DOHH2 (cell line): ENCODE measurements around the gene TICAM1.

Source experiments
- H3F3A ChIP-seq: fragments of 200-600 bp; sonication (generic), shearing (Covaris generic); 2 replicates; pipeline ENCODE4 v1.6.0; 2016; ENCODE audit warnings: antibody characterized with exemption, mild to moderate bottlenecking; ENCODE audit not compliant: control insufficient read depth, insufficient read depth
- H3K27ac ChIP-seq: fragments of 200-600 bp; sonication (generic); 2 replicates; pipeline ENCODE4 v1.5.1; 2014; ENCODE audit warnings: low read depth, mild to moderate bottlenecking, low read length, moderate library complexity
- H3K27me3 ChIP-seq: fragments of 200-600 bp; sonication (generic); 2 replicates; pipeline ENCODE4 v1.6.1; 2014; ENCODE audit warnings: mild to moderate bottlenecking, low read length, mixed read lengths; ENCODE audit not compliant: control insufficient read depth
- H3K36me3 ChIP-seq: fragments of 200-600 bp; sonication (generic); 2 replicates; pipeline ENCODE4 v1.6.1; 2014; ENCODE audit warnings: mild to moderate bottlenecking, low read length, moderate library complexity, mixed read lengths; ENCODE audit not compliant: control insufficient read depth
- H3K4me1 ChIP-seq: fragments of 200-600 bp; sonication (generic); 2 replicates; pipeline ENCODE4 v1.6.1; 2014; ENCODE audit warnings: mild to moderate bottlenecking, low read length, mixed read lengths; ENCODE audit not compliant: control insufficient read depth
- H3K4me2 ChIP-seq: fragments of 200-600 bp; sonication (generic); 2 replicates; pipeline ENCODE4 v1.6.0; 2014; ENCODE audit warnings: mild to moderate bottlenecking, low read length, moderate library complexity
- H3K4me3 ChIP-seq: fragments of 200-600 bp; sonication (generic); 2 replicates; pipeline ENCODE4 v1.5.1; 2014; ENCODE audit warnings: mild to moderate bottlenecking, low read length, mixed read lengths
- H3K79me2 ChIP-seq: fragments of 200-600 bp; sonication (generic); 2 replicates; pipeline ENCODE4 v1.6.1; 2014; ENCODE audit warnings: mild to moderate bottlenecking, low read length, mixed read lengths; ENCODE audit not compliant: control insufficient read depth
- H3K9me2 ChIP-seq: fragments of 200-600 bp; sonication (generic); replicated peaks from 2 replicates; pipeline ENCODE4 v1.6.1; 2014; ENCODE audit warnings: mild to moderate bottlenecking, low read length, mixed read lengths; ENCODE audit not compliant: control insufficient read depth
- H3K9me3 ChIP-seq: fragments of 200-600 bp; sonication (generic); 2 replicates; pipeline ENCODE4 v1.6.1; 2014; ENCODE audit warnings: antibody characterized with exemption, low read length, mixed read lengths; ENCODE audit not compliant: control insufficient read depth, insufficient read depth
- H4K20me1 ChIP-seq: fragments of 200-600 bp; sonication (generic); 2 replicates; pipeline ENCODE4 v1.6.0; 2014; ENCODE audit warnings: low read depth, mild to moderate bottlenecking, antibody characterized with exemption, low read length, moderate library complexity; ENCODE audit not compliant: control insufficient read depth, insufficient read depth
- EZH2phosphoT487 ChIP-seq: fragments of 200-600 bp; sonication (generic); IDR thresholded peaks from 2 replicates; pipeline ENCODE4 v1.6.1; 2017; ENCODE audit warnings: borderline replicate concordance, mild to moderate bottlenecking, antibody characterized with exemption, low read length, moderate library complexity, mixed read lengths
- TF ChIP-seq, protein P1 (sequence below): fragments of 200-600 bp; sonication (generic); IDR thresholded peaks from one replicate; pipeline ENCODE4 v1.5.1; 2014; ENCODE audit warnings: antibody characterized with exemption, mild to moderate bottlenecking, low read depth, low read length; ENCODE audit not compliant: poor library complexity, severe bottlenecking

Gene TICAM1

DNA sequence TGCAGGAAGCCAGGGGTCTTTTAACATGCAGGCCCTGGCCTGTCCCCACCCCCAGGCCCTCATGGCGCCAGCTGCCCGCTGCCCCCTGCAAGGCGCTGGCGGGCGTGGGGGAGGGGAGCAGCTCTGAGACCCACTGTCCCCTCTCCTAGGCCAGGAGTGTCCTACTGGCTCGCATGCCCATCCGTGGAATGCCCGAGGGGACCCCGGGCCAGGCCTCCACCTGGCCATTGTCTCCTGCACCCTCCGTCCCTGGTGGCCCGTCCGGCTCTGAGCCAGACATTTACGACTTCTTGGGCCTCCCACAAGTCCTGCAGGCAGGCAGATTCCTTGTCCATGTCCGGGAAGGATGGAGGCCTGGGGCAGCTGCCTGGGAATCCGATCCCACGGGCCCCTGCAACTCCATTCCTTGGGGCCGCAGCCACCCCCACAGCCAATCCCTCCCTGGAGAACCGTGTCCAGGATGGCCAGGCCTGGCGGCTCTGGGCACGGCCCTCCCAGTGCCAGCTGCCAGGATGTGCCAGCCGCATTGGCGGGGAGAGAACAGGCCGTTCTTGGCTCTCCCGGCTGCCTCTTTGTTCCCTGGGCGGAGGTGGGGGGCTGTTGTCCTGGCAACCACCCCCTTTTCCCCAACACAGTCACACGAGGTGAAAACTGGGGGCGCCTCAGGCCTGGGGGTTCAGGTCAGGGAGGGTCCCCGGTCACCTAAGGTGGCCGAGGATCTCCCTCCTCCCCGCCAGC, 46.4 kb upstream of the TICAM1 start:
- H3K4me3 ChIP-seq, result peak overlapping the region; percentile 59
- peak overlapping the region; percentile 66 for H3K4me2 ChIP-seq
- TF ChIP-seq, protein P1, sequence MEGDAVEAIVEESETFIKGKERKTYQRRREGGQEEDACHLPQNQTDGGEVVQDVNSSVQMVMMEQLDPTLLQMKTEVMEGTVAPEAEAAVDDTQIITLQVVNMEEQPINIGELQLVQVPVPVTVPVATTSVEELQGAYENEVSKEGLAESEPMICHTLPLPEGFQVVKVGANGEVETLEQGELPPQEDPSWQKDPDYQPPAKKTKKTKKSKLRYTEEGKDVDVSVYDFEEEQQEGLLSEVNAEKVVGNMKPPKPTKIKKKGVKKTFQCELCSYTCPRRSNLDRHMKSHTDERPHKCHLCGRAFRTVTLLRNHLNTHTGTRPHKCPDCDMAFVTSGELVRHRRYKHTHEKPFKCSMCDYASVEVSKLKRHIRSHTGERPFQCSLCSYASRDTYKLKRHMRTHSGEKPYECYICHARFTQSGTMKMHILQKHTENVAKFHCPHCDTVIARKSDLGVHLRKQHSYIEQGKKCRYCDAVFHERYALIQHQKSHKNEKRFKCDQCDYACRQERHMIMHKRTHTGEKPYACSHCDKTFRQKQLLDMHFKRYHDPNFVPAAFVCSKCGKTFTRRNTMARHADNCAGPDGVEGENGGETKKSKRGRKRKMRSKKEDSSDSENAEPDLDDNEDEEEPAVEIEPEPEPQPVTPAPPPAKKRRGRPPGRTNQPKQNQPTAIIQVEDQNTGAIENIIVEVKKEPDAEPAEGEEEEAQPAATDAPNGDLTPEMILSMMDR, result no peak
- no peak for TF ChIP-seq EZH2phosphoT487
- H3K9me2 ChIP-seq, result no peaks in the 10 kb centered on the region
- H3K9me3 ChIP-seq, result no peaks in the 10 kb centered on the region
- H4K20me1 ChIP-seq, result no peaks in the 10 kb centered on the region
- peaks cover 45% of the 10 kb centered on the region for H3F3A ChIP-seq
- H3K79me2 ChIP-seq, result peaks cover 2% of the 10 kb centered on the region; the same call in 1 of the 2 replicates
- H3K36me3 ChIP-seq, result 0 out of 2 replicates have a peak, but pooled peaks cover 3% of the 10 kb centered on the region
- peak overlapping the region; percentile 91 for H3K27ac ChIP-seq
- H3K4me1 ChIP-seq, result peaks cover 89% of the 10 kb centered on the region
- no peaks in the 10 kb centered on the region for H3K27me3 ChIP-seq

DNA sequence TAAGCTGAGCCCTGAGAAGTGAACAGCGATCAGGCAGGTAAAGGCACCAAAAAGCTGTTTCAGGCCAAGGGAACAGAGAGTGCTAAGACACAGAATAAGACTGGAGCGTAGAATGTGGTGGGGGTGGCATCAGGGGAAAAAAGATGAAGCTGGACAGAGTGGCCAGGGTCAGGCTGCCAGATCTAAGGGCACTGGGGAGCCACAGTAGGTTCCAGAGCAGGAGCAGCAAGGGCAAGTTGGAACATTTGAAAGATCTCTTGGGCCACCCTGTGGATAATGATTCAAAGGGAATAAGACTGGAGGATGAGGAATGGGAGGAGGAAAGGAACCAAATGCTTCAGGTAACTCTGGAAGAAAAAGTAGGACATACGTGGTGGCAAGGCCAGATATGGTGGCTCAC, 42.4 kb upstream of the TICAM1 start:
- Histone ChIP-seq H3K9me2 (no peaks in the 10 kb centered on the region), H3K4me3 (no peak overlapping the region), H3K4me2 (no peak overlapping the region), H3K27me3 (no peaks in the 10 kb centered on the region), H3K79me2 (no peaks in the 10 kb centered on the region), H3K9me3 (no peaks in the 10 kb centered on the region), H3F3A (peaks cover 21% of the 10 kb centered on the region), H3K4me1 (peaks cover 74% of the 10 kb centered on the region), H3K27ac (peak overlapping the region; percentile 36), H4K20me1 (no peaks in the 10 kb centered on the region), H3K36me3 (no peaks in the 10 kb centered on the region)
- no peak for TF ChIP-seq EZH2phosphoT487
- TF ChIP-seq, protein P1, result no peak

DNA sequence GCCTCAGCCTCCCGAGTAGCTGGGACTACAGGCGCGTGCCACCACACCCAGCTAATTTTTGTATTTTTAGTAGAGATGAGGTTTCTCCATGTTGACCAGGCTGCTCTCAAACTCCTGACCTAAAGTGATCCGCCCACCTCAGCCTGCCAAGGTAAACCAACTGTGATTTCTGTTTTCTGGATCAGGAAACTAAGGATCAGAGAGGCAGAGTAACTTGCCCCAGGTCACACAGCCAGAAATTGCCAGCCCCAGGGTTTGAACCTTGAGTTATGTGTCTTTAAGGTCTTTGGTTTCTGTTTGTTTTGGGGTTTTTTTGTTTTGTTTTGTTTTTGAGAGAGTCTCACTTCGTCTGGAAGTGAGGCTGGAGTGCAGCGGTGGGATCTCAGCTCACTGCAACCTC, 40.2 kb upstream of the TICAM1 start:
- Histone ChIP-seq H3K36me3 (peaks cover 6% of the 10 kb centered on the region), H3F3A (peaks cover 17% of the 10 kb centered on the region), H4K20me1 (no peaks in the 10 kb centered on the region), H3K4me3 (no peak overlapping the region), H3K4me1 (peaks cover 65% of the 10 kb centered on the region), H3K9me3 (no peaks in the 10 kb centered on the region), H3K27ac (no peak overlapping the region), H3K4me2 (no peak overlapping the region), H3K27me3 (no peaks in the 10 kb centered on the region), H3K79me2 (peaks cover 8% of the 10 kb centered on the region), H3K9me2 (no peaks in the 10 kb centered on the region)
- no peak for TF ChIP-seq EZH2phosphoT487
- TF ChIP-seq, protein P1, result no peak
